SU-DHL-6 (cell line): Measurements from ENCODE around the gene PUSL1.

ENCODE experiments used
- H2AFZ ChIP-seq: fragments of 200-600 bp; sonication (generic); 2 replicates; pipeline ENCODE4 v1.6.1; 2014; ENCODE audit warnings: low read depth, mild to moderate bottlenecking, moderate library complexity, mixed read lengths, antibody characterized with exemption, low read length; ENCODE audit not compliant: severe bottlenecking
- H3F3A ChIP-seq: fragments of 200-600 bp; shearing (Covaris generic); 2 replicates; pipeline ENCODE4 v1.6.0; 2016; ENCODE audit warnings: antibody characterized with exemption, mild to moderate bottlenecking; ENCODE audit not compliant: insufficient read depth
- H3K27ac ChIP-seq: fragments of 200-600 bp; sonication (generic); 2 replicates; pipeline ENCODE4 v1.5.1; 2016; ENCODE audit warnings: low read depth, mild to moderate bottlenecking, low read length, moderate library complexity, mixed read lengths
- H3K27me3 ChIP-seq: fragments of 200-600 bp; sonication (generic), shearing (Covaris generic); 2 replicates; pipeline ENCODE4 v1.6.0; 2014; ENCODE audit warnings: mild to moderate bottlenecking, low read length
- H3K36me3 ChIP-seq: fragments of 200-600 bp; sonication (generic); 2 replicates; pipeline ENCODE4 v1.6.1; 2014; ENCODE audit warnings: mild to moderate bottlenecking, low read length, mixed read lengths
- H3K4me2 ChIP-seq: fragments of 300-600, 200-600 bp; shearing (Covaris generic), sonication (generic); 2 replicates; pipeline ENCODE4 v1.6.0; 2014; ENCODE audit warnings: low read length, low read depth, mild to moderate bottlenecking; ENCODE audit not compliant: poor library complexity, severe bottlenecking
- H3K4me3 ChIP-seq: fragments of 200-600 bp; sonication (generic); 2 replicates; pipeline ENCODE4 v1.5.1; 2014; ENCODE audit warnings: antibody characterized with exemption, low read length, mild to moderate bottlenecking, mixed read lengths; ENCODE audit not compliant: insufficient read depth, poor library complexity, severe bottlenecking
- H3K79me2 ChIP-seq: fragments of 200-600 bp; sonication (generic); 2 replicates; pipeline ENCODE4 v1.6.1; 2014; ENCODE audit warnings: mild to moderate bottlenecking, low read length, moderate library complexity; ENCODE audit not compliant: insufficient read depth
- H3K9ac ChIP-seq: fragments of 200-600 bp; sonication (generic); 2 replicates; pipeline ENCODE4 v1.7.0; 2014; ENCODE audit warnings: mild to moderate bottlenecking, low read length
- H3K9me2 ChIP-seq: fragments of 200-600 bp; sonication (generic); replicated peaks from 2 replicates; pipeline ENCODE4 v1.6.1; 2014; ENCODE audit warnings: low read length; ENCODE audit not compliant: insufficient read depth
- H3K9me3 ChIP-seq: fragments of 200-600 bp; sonication (generic); 2 replicates; pipeline ENCODE4 v1.6.1; 2014; ENCODE audit warnings: low read length, mixed read lengths; ENCODE audit not compliant: insufficient read depth
- H4K20me1 ChIP-seq: fragments of 200-600 bp; sonication (generic); 2 replicates; pipeline ENCODE4 v1.6.1; 2014; ENCODE audit warnings: low read depth, mild to moderate bottlenecking, antibody characterized with exemption, low read length, moderate library complexity, mixed read lengths
- EZH2phosphoT487 ChIP-seq: fragments of 200-600 bp; sonication (generic), shearing (Covaris generic); conservative IDR thresholded peaks from 2 replicates; pipeline ENCODE4 v1.6.1; 2018; ENCODE audit warnings: mild to moderate bottlenecking, antibody characterized with exemption, low read length, moderate library complexity, mixed read lengths
- TF ChIP-seq, protein P1 (sequence below): fragments of 200-600 bp; sonication (generic); IDR thresholded peaks from one replicate; pipeline ENCODE4 v1.5.1; 2017; ENCODE audit warnings: antibody characterized with exemption, mild to moderate bottlenecking, low read length, moderate library complexity; ENCODE audit not compliant: insufficient read depth, poor library complexity, severe bottlenecking

Gene PUSL1

DNA sequence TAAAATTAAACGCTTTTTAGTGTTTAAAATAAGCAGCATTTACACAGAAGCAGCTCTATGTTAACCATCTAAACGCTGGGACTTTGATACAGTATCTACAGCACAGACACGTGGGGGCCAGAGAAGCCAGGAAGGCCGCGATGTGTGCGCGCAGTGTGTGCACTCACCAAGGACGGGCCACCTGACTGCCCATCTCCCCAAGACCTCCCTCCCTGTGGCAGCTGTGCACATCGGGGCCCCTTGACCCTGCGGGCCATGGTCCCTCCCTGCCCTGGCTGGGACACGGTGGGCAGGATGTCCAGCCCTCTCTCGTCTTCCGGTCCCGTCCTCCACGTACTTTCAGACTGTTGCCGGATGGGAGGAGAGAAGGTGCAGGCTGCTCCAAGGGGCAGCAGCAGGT lies 26.9 kb downstream of the PUSL1 start:
- H3K4me3 ChIP-seq: no peak overlapping the region
- H3K27me3 ChIP-seq: no peaks in the 10 kb centered on the region
- TF ChIP-seq, protein P1, sequence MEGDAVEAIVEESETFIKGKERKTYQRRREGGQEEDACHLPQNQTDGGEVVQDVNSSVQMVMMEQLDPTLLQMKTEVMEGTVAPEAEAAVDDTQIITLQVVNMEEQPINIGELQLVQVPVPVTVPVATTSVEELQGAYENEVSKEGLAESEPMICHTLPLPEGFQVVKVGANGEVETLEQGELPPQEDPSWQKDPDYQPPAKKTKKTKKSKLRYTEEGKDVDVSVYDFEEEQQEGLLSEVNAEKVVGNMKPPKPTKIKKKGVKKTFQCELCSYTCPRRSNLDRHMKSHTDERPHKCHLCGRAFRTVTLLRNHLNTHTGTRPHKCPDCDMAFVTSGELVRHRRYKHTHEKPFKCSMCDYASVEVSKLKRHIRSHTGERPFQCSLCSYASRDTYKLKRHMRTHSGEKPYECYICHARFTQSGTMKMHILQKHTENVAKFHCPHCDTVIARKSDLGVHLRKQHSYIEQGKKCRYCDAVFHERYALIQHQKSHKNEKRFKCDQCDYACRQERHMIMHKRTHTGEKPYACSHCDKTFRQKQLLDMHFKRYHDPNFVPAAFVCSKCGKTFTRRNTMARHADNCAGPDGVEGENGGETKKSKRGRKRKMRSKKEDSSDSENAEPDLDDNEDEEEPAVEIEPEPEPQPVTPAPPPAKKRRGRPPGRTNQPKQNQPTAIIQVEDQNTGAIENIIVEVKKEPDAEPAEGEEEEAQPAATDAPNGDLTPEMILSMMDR: no peak
- TF ChIP-seq EZH2phosphoT487: no peak
- H3K79me2 ChIP-seq: no peaks in the 10 kb centered on the region
- no peak overlapping the region for H2AFZ ChIP-seq
- H3K36me3 ChIP-seq: no peaks in the 10 kb centered on the region
- H3K9me3 ChIP-seq: no peaks in the 10 kb centered on the region
- no peak overlapping the region for H3K9ac ChIP-seq
- H4K20me1 ChIP-seq: no peaks in the 10 kb centered on the region
- H3K27ac ChIP-seq: no peak overlapping the region
- no peak overlapping the region for H3K4me2 ChIP-seq
- H3K9me2 ChIP-seq: no peaks in the 10 kb centered on the region
- no peaks in the 10 kb centered on the region for H3F3A ChIP-seq

DNA sequence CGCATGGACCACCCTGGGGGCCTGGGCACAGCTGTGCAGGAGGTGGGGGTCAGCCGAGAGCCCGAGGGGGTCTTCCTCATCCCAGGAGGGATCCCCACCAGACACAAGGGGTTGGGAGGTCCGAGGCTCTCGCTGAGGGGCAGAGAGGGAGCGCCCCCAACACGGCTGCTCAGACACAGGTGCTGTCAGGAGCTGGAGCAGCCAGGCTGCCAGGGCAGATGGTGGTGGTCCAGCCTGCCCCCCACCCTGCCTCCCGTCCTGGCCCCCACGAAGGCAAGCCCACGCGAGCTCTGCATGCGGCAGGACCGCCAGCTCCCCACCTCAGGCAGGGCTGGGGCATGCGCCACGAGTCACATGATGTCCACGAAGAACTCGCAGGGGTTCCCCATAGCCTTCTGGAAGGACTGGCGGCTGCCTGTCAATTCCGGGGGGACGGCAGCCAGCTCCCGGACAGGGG lies 27.4 kb downstream of the PUSL1 start:
- Histone ChIP-seq H3K4me2 (no peak overlapping the region), H3K36me3 (no peaks in the 10 kb centered on the region)

DNA sequence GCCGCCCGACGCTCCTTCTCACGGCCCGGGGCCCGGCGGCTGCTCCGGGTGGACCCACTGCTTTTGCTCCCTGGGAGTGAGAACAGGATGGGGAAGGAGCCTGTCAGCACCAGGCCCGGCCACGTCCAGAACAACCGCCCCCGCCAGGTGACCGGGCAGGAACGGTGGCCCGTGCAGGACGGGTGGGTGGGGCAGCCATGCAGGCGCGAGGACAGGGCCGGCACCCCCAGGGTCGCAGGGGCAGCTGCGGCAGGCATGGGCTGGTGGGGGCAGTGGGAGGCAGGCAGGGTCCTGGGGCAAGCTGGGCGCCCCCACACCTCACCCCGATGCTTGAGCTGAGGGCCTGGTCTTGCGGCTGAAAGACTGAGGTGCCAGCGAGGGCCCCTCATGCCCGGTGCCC lies 28.0 kb downstream of the PUSL1 start:
- TF ChIP-seq EZH2phosphoT487: no peak
- TF ChIP-seq, protein P1: no peak

More for the DNA sequence above, 27.4 kb downstream of the PUSL1 start:
- Histone ChIP-seq H3K27me3 (no peaks in the 10 kb centered on the region), H3K79me2 (no peaks in the 10 kb centered on the region), H3K9me2 (no peaks in the 10 kb centered on the region), H4K20me1 (no peaks in the 10 kb centered on the region), H3K9me3 (no peaks in the 10 kb centered on the region), H3K27ac (no peak overlapping the region), H3K4me3 (no peak overlapping the region), H2AFZ (no peak overlapping the region), H3K9ac (no peak overlapping the region), H3F3A (no peaks in the 10 kb centered on the region)
- TF ChIP-seq, protein P1: no peak
- no peak for TF ChIP-seq EZH2phosphoT487

More for the DNA sequence above, 28.0 kb downstream of the PUSL1 start:
- Histone ChIP-seq H2AFZ (no peak overlapping the region), H3K9me2 (no peaks in the 10 kb centered on the region), H3K27me3 (no peaks in the 10 kb centered on the region), H3K79me2 (no peaks in the 10 kb centered on the region), H4K20me1 (no peaks in the 10 kb centered on the region), H3K27ac (no peak overlapping the region), H3F3A (no peaks in the 10 kb centered on the region), H3K9me3 (no peaks in the 10 kb centered on the region), H3K9ac (no peak overlapping the region), H3K4me2 (no peak overlapping the region), H3K4me3 (no peak overlapping the region), H3K36me3 (no peaks in the 10 kb centered on the region)
